Esophagus squamous epithelium (tissue), 5 donors: ENCODE results near the gene FAM114A1. TPM values are rescaled to one million over a fixed set of nuclear protein-coding genes. Genes with fewer than 3 reads are reported as not detected.

Source experiments
- DNase-seq: peaks from one replicate; lab custom pipeline; 2025; lab: John Stamatoyannopoulos, UW
- H3K27ac ChIP-seq, 4 donors: fragments of 200-600 bp; sonication (generic); one replicate each; pipeline ENCODE4 v1.5.1; 2016 to 2019; ENCODE audit warnings: mild to moderate bottlenecking in 1 of 4
- H3K27me3 ChIP-seq, 4 donors: fragments of 200-600 bp; sonication (generic); 1 replicate in 3 of 4; 2 replicates in 1 of 4; pipeline versions ENCODE4 v1.5.1 to v1.6.0; 2017 to 2021; ENCODE audit warnings: antibody characterized with exemption in 1 of 4
- H3K36me3 ChIP-seq, 3 donors: fragments of 200-600 bp; sonication (generic); one replicate each; pipeline ENCODE4 v1.5.1; 2016 to 2019
- H3K4me1 ChIP-seq, 3 donors: fragments of 200-600 bp; sonication (generic); one replicate each; pipeline ENCODE4 v1.5.1; 2017 to 2019
- H3K4me3 ChIP-seq, 4 donors: fragments of 200-600 bp; sonication (generic); 1 replicate in 3 of 4; 2 replicates in 1 of 4; pipeline ENCODE4 v1.5.1; 2016 to 2019; ENCODE audit warnings: mild to moderate bottlenecking in 2 of 4, moderate library complexity in 1 of 4
- H3K9me3 ChIP-seq, 3 donors: fragments of 200-600 bp; sonication (generic); one replicate each; pipeline ENCODE4 v1.5.1; 2016 to 2019
- POLR2A ChIP-seq, 4 donors: fragments of 450-650 bp; IDR thresholded peaks; one replicate each; pipeline ENCODE4 v1.6.1; 2017; ENCODE audit warnings: antibody characterized with exemption in 4 of 4, mild to moderate bottlenecking in 4 of 4, moderate library complexity in 3 of 4
- WGBS, 2 donors: methylation state at CpG; one replicate each; pipeline ENCODE4 v1.1.5; 2018; 5-methylcytosine and 5-hydroxymethylcytosine counted together
- intact Hi-C: fragments of 100-400 bp; cut with DNase I; formaldehyde crosslinking; loops from one replicate; pipeline ENCODE4 v1.15.0; 2022
- total RNA-seq, 4 donors: library from RNA; depleted of rRNA; stranded (reverse); fragments of >200 nt; gene quantifications; one replicate each; pipeline ENCODE4 v1.1.0, GENCODE V29; 2016
- TF ChIP-seq, protein P1 (sequence below), 6 experiments: fragments of 450-650 bp in 4 of 6; fragments of 200-600 bp in 2 of 6; sonication (generic) in 2 of 6; IDR thresholded peaks; one replicate each; pipeline ENCODE4 v1.5.1; 2016 to 2019; ENCODE audit warnings: antibody characterized with exemption in 6 of 6, mild to moderate bottlenecking in 4 of 6, moderate library complexity in 4 of 6
- donor health status: DM: yes; HTN: yes; CAD: no.

Gene FAM114A1
- total RNA-seq, 4 donors from 2014 or later = 36.7 to 80.9 (median 69.2) TPM

- no peaks in the 10 kb centered on the region for H3K27me3 ChIP-seq
- no peak overlapping the region for H3K4me3 ChIP-seq
- H3K9me3 ChIP-seq = no peaks in the 10 kb centered on the region
- peaks cover 0 to 7% (median 0%) of the 10 kb centered on the region in 3 donors for H3K4me1 ChIP-seq
- WGBS, 2 donors = 83 to 84% methylated on average over 5 of the region's 5 CpGs
- H3K36me3 ChIP-seq = no peaks in the 10 kb centered on the region
- DNase-seq = no peak
- H3K27ac ChIP-seq = no peak overlapping the region
- TF ChIP-seq POLR2A (IDR thresholded peaks at IDR 0.05) = no peak
- TF ChIP-seq, protein P1, sequence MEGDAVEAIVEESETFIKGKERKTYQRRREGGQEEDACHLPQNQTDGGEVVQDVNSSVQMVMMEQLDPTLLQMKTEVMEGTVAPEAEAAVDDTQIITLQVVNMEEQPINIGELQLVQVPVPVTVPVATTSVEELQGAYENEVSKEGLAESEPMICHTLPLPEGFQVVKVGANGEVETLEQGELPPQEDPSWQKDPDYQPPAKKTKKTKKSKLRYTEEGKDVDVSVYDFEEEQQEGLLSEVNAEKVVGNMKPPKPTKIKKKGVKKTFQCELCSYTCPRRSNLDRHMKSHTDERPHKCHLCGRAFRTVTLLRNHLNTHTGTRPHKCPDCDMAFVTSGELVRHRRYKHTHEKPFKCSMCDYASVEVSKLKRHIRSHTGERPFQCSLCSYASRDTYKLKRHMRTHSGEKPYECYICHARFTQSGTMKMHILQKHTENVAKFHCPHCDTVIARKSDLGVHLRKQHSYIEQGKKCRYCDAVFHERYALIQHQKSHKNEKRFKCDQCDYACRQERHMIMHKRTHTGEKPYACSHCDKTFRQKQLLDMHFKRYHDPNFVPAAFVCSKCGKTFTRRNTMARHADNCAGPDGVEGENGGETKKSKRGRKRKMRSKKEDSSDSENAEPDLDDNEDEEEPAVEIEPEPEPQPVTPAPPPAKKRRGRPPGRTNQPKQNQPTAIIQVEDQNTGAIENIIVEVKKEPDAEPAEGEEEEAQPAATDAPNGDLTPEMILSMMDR (IDR thresholded peaks at IDR 0.05) = no peak
- intact Hi-C loops = no loop called here
Measured at GRCh38 chr4:38822748-38823303, 44.8 kb upstream of the FAM114A1 start.

- Histone ChIP-seq H3K36me3 (no peaks in the 10 kb centered on the region), H3K27me3 (no peaks in the 10 kb centered on the region), H3K9me3 (no peaks in the 10 kb centered on the region), H3K4me3 (no peak overlapping the region), H3K27ac (no peak overlapping the region), H3K4me1 (no peaks in the 10 kb centered on the region)
- TF ChIP-seq, protein P1 (IDR thresholded peaks at IDR 0.05) = no peak
- TF ChIP-seq POLR2A (IDR thresholded peaks at IDR 0.05) = no peak
- no peak for DNase-seq
- WGBS, 2 donors = 92 to 96% methylated on average over 8 to 9 of the region's 27 CpGs
- intact Hi-C loops = no loop called here
Measured at GRCh38 chr4:38823766-38824165, 43.8 kb upstream of the FAM114A1 start.

- no peaks in the 10 kb centered on the region for H3K4me1 ChIP-seq
- H3K4me3 ChIP-seq = no peak overlapping the region
- no peak overlapping the region for H3K27ac ChIP-seq
- TF ChIP-seq POLR2A (IDR thresholded peaks at IDR 0.05) = no peak
- TF ChIP-seq, protein P1 (IDR thresholded peaks at IDR 0.05) = no peak
- intact Hi-C loops = no loop called here
- no peak for DNase-seq
- no peaks in the 10 kb centered on the region for H3K9me3 ChIP-seq
- no peaks in the 10 kb centered on the region for H3K27me3 ChIP-seq
- H3K36me3 ChIP-seq = no peaks in the 10 kb centered on the region
- WGBS, 2 donors = 81 to 94% methylated on average over 5 of the region's 5 CpGs
Measured at GRCh38 chr4:38829237-38829636, 38.4 kb upstream of the FAM114A1 start.

GRCh38 chr4:38831653-38832052, 36.0 kb upstream of the FAM114A1 start:
- Histone ChIP-seq H3K27me3 (no peaks in the 10 kb centered on the region), H3K36me3 (no peaks in the 10 kb centered on the region), H3K4me1 (no peaks in the 10 kb centered on the region), H3K9me3 (peaks cover 0 to 5% (median 0%) of the 10 kb centered on the region in 3 donors), H3K4me3 (no peak overlapping the region), H3K27ac (no peak overlapping the region)
- DNase-seq = no peak
- intact Hi-C loops = no loop called here
- no peak for TF ChIP-seq POLR2A (IDR thresholded peaks at IDR 0.05)
- TF ChIP-seq, protein P1 (IDR thresholded peaks at IDR 0.05) = no peak

- no peaks in the 10 kb centered on the region for H3K27me3 ChIP-seq
- H3K9me3 ChIP-seq = peaks cover 0 to 5% (median 0%) of the 10 kb centered on the region in 3 donors
- TF ChIP-seq, protein P1 (IDR thresholded peaks at IDR 0.05) = no peak
- TF ChIP-seq POLR2A (IDR thresholded peaks at IDR 0.05) = no peak
- no peak overlapping the region for H3K27ac ChIP-seq
- intact Hi-C loops = no loop called here
- no peak for DNase-seq
- no peak overlapping the region for H3K4me3 ChIP-seq
- WGBS, 2 donors = 89 to 100% methylated on average over 1 of the region's 1 CpG
- no peaks in the 10 kb centered on the region for H3K36me3 ChIP-seq
- H3K4me1 ChIP-seq = no peaks in the 10 kb centered on the region
Measured at GRCh38 chr4:38832206-38832605, 35.4 kb upstream of the FAM114A1 start.
